Muscle of arm (tissue), 12 donors: ENCODE data around the gene TSEN34. TPM values are rescaled to one million over a fixed set of nuclear protein-coding genes. Genes with fewer than 3 reads are reported as not detected.
"Not testable (repeated sequence)": the region's sequence is repeated elsewhere in the genome, so short reads cannot be mapped to it uniquely, and the experiment has no call there.

Experiments used
- DNase-seq: peaks from one replicate; pipeline ENCODE4 v3.0.0-alpha.2; 2013
- polyA plus RNA-seq, 12 donors: library from polyadenylated mRNA; unstranded; fragments of 120-200 nt; gene quantifications; one replicate each; pipeline ENCODE4 v1.2.1, GENCODE V29; 2013; ENCODE audit not compliant: insufficient read length in 12 of 12

Gene TSEN34
- polyA plus RNA-seq, 12 donors: 21.8 to 51.7 (median 29.9) TPM; not detected in 1

DNA sequence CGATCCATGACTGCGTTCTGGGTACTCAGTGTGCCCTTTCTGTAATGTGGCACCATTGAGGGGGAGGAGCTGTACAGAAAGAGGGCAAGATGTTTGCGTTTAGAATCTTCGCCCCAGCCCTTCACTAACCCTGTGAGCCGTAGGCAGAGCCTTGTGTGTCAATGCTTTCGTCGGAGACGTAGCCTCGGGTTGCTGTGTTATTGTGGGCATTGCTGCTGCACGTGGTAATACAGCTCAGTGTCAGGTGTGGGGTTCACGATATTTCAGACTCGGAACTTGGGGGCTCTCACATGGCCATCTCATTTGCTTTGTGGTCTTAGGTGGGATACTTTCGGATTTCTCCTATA lies 15.7 kb downstream of the TSEN34 start:
- no peak for DNase-seq

DNA sequence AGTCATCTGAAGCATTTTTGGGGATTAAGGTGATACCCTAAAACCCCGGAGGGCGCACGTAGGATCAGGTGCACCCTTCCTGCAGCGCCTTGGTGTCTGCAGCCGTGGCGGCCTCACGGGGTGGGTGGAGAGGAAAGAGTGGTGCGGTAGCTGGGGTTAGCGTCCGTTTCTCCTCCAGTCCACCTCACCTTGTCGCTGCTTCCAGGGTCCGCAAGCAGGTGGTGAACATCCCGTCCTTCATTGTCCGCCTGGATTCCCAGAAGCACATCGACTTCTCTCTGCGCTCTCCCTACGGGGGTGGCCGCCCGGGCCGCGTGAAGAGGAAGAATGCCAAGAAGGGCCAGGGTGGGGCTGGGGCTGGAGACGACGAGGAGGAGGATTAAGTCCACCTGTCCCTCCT lies 16.1 kb downstream of the TSEN34 start:
- not testable (repeated sequence) for DNase-seq

DNA sequence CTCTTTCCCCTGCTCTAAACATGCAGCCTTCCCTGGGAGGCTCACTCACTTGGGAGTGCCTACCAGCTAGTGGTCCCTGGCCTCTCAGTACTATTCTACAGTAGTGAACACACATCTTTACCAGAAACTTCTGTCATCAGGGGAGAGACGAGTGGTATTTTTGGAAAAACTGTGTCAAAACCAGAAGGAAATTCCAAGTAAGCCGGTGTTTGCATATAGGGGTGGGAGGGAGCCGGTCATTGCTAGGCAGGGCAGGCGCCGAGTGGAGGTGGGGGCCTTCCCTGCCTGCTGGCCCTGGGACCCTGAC lies 16.5 kb downstream of the TSEN34 start:
- DNase-seq: no peak

DNA sequence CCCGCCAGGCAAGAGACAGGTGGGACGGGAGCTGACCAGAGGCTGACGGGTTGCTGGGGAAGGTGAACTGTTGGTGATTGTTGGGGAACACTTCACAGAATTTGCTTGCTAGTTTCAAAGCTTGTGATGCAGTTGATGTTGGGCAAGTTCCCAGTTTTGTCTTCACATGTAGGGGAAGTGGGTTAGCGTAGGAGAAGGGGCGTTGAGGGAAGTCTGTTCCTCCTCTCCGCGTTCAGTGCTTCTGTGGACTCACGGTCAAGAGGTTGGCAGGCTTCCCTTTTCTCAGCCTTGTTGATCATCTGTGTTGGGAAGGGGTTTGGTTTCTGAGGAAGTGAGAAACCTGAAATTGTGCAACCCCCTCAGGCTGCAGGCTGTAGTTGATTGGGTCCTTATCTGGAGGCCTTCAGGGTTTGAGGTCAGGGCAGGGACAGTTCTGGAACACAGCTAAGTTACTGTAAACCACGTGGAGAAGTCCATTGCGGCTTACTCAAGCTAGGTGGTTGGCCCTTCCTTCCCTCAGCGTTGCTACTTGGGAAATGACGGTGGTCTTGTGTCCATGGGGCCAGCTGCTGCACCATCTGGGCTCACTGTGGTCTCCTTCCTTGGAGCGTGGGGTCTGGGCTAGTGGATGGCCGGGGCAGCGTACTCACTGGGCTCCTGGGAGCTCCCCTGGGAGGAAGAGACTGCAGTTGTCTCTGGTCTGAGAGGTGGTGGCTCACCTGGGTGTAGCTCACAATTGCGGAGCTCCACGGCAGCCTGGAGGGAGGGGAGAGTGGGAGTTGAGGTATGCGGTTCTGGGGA lies 17.1 kb downstream of the TSEN34 start:
- DNase-seq: peak; percentile 64

DNA sequence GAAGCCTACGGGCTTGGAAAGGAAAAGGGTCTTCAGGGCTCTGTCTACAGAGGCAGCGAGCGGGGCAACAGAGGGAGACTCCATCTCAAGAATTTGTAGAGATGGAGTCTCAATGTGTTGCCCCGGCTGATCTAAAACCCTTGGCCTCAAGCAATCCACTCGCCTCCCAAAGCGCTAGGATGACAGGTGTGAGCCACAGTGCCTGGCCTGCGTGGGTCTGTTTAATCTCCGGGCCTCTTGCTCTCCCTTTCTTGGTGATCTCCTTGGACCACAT lies 17.6 kb downstream of the TSEN34 start:
- DNase-seq: no peak

DNA sequence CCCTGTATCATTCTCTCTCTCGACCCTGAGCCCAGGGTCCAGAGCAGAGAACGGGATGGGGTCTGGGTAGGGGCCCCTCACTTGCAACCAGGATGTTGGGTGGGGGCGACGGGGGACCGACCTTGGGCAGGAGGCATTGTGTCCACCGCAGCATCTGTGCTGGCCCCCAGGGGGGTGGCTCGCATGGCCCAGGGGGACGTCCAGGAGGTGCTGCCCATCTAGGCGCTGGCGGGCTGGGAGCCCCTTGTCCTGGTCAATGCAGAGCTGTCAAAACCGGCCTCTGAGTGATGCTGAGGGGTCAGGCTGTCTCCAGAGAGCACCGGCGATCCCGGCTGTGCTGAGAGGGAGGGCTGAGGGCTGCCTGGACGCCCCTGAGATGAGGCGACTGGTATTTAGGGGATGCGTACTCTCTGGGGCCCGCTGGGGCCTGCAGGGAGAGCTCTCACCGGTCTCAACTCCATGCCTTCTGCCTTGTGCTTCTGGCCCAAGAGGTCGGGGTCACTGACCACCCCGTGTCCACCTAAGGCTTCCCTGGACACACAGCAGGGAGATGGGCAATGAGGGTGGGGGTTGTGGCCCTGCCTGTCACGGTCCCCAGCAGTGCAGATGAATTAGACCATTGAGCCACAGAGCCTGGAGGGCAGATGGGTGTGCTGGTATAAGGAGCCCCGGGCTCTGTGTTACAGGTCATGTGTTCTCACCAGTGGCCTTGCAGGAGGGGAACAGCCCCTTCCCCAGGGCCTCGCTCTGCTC lies 18.1 kb downstream of the TSEN34 start:
- DNase-seq: no peak

DNA sequence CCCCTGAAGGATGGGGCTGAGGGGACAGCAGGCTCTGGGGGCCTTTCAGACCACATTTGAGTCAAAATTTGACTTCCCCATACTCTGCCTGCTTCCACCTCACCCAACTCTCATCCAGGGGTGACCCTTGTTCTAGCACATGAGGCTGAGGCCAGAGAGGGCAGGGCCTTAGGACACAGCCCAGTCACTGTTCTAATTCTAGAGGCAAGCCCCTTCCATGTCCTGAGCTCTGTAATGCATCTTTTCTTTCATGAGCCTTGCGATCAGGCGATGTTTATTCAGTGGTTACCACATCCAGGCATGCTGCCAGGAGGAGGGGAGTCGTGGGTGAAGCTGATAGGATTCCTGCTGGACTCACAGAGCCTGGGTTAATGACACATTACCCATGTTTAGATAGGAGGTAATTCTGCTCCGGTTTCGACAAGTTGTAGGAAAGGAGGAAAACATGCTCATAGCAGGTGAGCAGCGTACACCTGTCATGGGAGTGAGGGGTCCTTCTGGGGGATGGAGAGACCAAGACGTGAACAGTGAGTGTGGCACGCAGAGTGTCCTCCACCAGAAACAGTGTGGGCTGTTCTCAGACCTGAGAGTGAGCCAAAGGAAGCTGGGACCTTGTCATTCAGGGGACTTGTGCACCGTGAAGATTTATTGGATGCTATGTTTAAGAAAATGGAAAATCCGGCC lies 18.8 kb downstream of the TSEN34 start:
- peak; percentile 45 for DNase-seq

DNA sequence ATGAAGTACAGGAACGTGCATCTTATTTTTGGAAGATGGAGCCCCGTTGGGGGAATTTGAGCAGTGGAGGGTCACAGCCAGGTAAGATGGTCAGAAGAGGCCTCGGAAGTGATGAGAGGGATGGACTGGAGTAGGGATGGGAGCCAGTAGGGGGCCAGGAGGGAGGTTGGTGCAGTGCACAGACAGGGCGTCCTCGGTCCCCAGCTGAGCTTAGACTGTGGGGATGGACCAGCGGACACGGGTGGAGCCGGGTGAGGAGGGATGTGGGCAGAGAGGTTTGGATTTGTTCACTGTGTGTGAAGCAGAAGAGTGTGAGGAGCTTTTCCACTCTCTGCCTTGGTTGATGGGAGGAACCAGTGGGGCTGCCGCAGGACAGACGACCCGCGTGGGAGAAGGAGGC lies 20.1 kb downstream of the TSEN34 start:
- DNase-seq: no peak

DNA sequence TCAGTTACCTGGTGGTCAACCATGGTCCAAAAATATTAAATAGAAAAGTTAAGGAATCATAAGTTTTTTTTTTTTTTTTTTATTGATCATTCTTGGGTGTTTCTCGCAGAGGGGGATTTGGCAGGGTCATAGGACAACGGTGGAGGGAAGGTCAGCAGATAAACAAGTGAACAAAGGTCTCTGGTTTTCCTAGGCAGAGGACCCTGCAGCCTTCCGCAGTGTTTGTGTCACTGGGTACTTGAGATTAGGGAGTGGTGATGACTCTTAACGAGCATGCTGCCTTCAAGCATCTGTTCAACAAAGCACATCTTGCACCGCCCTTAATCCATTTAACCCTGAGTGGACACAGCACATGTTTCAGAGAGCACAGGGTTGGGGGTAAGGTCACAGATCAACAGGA lies 23.1 kb downstream of the TSEN34 start:
- not testable (repeated sequence) for DNase-seq

DNA sequence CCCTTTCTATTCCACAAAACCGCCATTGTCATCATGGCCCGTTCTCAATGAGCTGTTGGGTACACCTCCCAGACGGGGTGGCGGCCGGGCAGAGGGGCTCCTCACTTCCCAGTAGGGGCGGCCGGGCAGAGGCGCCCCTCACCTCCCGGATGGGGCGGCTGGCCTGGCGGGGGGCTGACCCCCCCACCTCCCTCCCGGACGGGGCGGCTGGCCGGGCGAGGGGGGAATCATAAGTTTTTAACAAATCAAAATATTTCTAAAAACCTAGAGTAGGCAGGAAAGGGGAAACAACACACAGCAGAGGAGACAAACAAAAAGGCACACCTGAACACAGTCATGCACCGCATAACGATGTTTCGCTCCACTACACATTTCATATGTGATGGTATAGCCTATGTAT lies 23.6 kb downstream of the TSEN34 start:
- not testable (repeated sequence) for DNase-seq

DNA sequence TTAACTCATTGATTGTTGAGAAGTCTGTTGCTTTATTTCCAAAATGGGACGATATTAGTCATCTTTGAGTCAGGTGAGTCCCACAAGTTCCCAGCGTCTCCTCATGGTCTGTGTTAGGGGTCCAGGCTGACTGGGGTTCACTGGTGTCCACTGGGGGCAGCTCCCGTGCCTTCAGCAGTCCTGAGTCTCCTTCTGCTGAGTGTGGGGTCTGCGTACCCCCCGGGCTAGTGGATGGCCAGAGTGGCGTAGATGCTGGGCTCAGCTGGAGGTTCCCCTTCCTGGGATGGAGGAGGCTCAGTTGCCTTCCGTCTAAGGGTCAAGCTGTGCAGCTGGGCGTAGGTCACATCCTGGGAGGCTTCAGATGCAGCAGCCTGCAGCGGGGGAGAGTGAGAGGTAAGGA lies 25.8 kb downstream of the TSEN34 start:
- DNase-seq: no peak

DNA sequence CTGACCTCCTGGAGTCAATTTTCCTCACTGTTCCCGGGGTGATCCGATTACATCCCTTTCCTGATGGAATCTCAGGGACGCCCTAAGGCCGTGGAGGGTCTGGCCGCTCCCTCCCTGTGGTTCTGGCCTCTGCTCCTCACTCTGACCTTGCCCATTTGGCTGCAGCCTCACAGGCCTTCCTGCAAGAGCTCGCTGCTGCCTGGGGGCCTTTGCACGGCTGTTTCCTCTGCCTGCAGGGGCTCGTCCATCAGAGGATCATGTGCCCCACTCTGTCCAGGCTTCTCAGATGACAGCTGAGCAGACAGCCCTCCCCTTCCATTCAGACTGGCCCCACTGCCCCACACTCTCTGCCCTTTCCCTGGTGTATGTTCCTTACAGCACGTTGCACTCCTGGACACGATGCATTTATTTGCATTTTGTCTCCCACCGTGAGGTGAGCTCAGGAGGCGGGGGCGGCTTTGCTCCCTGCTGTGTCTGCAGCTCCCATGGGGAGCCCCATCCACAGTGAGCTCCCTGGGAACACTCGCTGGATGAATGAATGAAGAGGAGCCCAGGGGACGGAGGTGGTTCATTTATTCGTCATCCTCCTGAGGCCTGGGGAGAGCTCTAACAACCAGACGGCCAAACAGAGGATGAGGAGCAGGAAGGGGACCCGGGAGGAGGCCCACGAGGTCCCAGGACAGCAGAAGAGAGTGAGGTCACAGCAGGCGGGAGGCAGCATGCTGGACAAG lies 26.6 kb downstream of the TSEN34 start:
- not testable (repeated sequence) for DNase-seq

DNA sequence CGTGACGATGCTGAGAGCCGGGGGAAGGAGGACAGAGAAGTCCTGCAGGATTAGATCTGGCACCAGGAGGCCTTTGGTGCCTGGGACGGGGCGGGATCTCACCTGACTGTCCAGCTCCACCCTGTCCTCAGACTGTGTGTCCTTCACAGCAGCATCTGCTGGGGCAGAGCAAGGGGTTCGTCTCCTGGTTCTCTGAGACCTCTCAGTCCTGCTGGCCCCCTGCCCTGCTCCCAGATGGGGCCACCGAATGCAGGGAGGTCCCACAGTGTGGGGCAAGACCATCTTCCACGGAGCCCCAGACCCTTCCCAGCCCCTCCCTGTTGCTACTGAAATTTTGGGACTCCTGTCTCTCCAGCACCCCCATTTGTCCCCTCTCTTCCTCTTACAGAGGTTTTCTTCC lies 27.2 kb downstream of the TSEN34 start:
- DNase-seq: no peak

DNA sequence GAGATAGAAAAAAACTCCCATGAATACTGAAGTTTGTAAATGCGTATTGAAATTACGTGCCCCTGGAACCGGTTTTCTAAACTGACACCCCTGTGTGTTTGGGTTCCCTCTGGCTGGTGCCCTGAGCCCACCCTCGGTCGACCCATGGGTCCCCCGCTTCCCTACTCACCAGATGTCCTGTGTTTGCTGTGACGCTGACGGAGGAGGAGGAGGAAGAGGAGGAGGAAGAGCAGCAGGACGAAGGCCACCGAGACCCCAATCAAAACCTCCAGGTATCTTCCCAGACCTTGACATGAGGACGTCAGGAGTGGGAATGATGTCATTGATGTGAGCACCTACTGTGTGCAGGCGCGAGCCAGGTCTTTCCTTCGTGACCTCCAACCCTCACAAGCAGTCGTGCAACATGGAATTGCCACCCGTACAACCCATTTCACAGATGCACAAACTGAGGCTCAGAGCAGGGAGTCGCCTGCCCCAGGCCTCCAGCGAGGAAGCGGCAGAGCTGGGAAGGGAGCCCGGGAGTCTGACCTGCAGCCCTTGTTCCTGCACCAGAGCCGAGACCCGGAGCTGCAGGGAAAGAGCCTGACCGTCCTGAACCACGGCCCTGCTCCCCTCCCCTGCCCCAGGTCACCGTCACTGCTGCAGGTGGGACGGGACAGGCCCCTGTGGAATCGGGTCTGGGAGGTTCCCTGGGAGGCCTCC lies 28.0 kb downstream of the TSEN34 start:
- no peak for DNase-seq

DNA sequence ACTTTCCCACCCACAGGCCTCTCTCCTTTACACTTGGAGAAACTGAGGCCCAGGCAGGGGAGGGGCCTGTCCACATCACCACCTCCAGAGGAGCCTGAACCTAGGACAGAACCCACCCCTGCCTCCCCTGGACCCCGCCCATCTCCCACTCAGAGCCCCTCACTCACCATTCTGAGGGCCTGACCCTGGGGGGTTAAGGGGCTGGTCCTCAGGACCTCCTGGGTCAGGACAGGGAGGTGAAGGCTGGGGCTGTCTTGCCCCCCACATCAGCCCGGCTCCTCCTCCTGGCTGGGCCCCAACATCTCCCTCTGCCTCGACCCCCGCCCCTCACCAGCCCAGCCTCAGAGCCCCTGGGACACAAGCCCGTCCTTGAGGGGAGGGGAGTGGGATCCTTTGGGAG lies 28.6 kb downstream of the TSEN34 start:
- DNase-seq: not testable (repeated sequence)

DNA sequence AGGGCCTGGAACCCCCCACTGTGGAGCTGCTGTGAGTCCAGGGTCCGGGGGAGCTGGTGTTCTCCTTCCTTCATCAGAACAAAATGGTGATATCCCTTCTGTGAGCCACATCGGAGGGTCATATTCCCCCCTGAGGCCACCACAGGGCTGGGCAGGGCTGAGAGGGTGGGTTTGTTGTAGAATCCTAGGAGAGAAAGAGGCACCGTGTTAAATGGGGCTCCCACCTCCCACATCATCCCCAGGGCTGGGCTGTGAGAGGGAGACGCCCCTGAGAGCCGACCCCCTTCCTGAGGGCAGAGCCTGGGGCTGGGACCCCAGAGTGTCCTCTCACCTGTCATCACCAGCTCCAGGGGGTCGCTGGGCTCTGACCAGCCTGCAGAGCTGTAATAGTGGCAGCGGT lies 30.8 kb downstream of the TSEN34 start:
- not testable (repeated sequence) for DNase-seq

DNA sequence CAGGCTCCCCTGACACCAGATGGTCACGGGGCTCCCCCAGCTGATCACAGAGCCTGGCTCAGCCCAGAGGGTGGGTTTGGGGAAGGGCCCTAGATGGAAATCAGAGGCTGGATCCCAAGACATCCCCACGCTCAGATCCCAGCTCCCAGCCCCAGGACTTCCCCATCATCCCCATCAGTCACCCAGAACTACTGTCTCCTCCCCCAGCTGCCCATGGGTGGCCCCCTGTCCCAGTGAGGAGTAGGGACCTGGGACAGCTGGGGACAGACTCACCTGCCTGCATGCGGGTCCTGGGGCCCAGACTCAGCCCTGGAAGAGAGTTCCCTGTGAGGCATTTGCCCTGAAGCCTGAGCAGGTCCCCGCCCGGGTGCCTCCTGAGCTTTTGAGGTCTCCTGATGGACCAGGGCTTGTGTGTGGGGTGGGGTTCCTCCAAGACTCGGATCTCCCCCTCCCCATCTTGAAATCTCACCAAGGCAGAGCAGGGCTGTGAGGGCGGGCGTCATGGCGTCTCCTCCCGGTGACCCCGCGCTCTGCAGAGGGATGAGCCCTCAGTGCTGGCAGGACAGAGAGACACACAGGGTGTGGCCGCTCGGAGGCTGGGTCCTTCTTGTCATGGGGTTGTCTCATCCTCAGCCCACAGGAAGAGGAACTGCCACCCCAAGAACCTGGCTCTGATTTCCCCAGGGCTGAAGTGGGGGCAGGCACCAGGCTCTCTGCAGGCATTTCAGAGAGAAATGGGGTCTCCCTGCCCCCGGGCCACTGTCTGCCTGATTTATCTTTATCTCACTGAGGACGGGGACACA lies 31.6 kb downstream of the TSEN34 start, which contains the start of gene LILRB3:
TSS of gene LILRB3 (minus strand) at position 534 of the 803 bp plus-strand sequence. CDS start at position 503, 31 bp downstream.
- DNase-seq: not testable (repeated sequence)

DNA sequence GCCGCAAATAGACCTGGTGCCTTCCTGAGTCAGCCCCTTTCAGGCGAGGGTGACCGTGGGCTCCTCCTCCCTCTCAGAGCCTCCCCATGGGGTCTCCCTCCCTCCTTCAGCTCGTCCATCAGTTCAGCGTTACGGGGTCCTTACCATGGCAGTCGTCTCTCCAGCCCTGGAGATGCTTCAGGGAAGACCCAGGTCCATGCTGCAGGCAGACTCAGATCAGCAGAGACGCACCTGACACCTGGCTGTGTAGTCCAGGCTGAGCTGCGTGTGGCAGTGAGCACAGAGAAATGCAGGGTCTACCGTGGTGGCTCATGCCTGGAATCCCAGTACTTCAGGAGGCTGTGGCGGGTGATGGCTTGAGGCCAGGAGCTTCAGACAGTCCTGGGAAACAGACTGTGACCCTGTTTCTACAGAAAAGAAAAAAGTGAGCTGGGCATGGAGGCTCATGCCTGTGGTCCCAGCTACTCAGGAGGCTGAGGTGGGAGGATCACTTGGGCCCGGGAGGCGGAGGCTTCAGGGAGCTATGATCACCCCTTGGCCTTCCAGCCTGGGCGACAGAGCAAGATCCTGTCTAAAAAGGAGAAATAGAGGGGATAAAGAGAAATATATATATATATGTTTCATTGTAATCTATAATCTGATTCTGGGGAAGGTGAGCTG lies 32.3 kb downstream of the TSEN34 start:
- DNase-seq: not testable (repeated sequence)

DNA sequence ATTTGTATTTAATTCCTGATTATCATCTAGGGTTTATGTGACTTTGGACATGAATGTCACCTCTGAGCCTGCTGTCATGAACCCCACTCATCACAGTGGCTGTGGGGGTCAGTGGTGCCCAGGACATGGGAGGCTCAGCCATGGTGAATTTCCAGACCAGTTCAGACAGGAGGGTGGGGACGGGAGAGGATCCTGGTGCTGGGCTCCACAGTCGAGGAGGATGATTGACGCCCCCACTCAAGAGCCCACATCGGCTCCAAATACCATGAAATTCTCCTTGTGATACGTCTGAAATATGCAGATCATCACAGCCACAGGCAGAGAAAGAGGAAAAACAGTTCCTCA lies 32.8 kb downstream of the TSEN34 start:
- DNase-seq: not testable (repeated sequence)

DNA sequence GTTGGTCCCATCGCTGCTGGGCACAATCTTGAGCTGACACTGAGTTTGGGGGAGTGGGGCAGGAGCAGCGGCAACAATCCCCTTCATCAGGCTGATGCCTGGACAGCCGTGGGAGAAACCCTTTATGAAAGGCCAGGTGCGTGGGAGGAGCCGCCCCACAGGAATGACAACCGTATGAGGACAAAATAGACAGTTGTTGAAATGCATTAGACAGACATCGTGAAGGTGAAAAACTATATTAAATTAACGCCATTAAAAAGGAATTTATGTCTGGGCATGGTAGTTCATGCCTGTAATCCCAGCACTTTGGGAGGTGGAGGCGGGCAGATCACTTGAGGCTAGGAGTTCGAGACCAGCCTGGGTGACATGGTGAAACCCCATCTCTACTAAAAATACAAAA lies 33.5 kb downstream of the TSEN34 start:
- not testable (repeated sequence) for DNase-seq
